ENCODE results near the gene AAMDC. TPM values are rescaled to one million over a fixed set of nuclear protein-coding genes. Genes with fewer than 3 reads are reported as not detected.

AAMDC gene
- total and polyA plus RNA-seq, 9 donors: 21.8 to 77.6 (median 40.6) TPM

DNA sequence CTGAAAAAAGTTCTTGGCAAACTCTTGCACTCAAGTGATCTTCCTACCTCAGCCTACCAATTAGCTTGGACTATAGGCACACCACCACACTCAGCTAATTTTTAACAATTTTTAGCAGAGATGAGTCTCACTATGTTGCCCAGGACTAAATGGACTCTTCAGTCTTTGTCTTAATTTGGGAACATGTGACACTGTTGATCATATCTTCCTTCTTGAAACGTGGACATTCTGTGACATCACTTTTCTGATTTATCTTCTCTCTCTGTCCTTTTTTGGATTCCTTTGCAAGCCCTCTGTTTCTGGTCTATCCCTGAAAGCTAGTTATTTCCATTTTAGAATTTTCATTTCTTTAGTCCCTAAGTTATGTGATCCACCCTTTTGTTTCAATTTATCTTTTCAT, 42.4 kb upstream of the AAMDC start:
- no peak for DNase-seq
- no peak overlapping the region for H3K27ac ChIP-seq
- 33 to 46% (median 39%) methylated on average over 1 of the region's 1 CpG for WGBS, 3 donors

DNA sequence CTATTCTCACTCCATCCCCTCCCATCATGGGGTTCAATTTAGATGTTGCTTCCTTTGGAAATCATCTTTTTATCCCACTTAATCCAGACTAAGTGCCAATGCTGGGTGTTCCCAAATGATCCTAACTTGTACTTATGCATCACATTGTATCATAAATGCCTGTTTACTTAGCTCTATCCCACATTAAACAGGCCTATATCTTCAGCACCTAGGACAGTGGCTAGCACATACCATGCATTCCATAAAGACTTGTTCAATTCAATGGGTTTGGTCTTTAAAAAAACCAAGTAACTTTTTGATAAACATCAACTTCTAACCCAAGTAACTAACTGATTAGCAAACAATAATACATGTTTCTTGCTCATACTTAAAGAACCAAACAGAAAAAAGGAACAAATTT, 41.0 kb upstream of the AAMDC start:
- intact Hi-C loops (cut with DNase I): no loop called here
- Histone ChIP-seq H3K27me3 (no peaks in the 10 kb centered on the region), H3K4me3 (no peak overlapping the region), H3K27ac (no peak overlapping the region), H3K4me1 (ENCODE audit: insufficient read depth) (peaks cover 6% of the 10 kb centered on the region), H3K9me3 (no peaks in the 10 kb centered on the region), H3K36me3 (no peaks in the 10 kb centered on the region)
- no peak for DNase-seq
- TF ChIP-seq EP300 (IDR thresholded peaks at IDR 0.05) (no peak), POLR2A (IDR thresholded peaks at IDR 0.05) (no peak)
- TF ChIP-seq, protein P1, sequence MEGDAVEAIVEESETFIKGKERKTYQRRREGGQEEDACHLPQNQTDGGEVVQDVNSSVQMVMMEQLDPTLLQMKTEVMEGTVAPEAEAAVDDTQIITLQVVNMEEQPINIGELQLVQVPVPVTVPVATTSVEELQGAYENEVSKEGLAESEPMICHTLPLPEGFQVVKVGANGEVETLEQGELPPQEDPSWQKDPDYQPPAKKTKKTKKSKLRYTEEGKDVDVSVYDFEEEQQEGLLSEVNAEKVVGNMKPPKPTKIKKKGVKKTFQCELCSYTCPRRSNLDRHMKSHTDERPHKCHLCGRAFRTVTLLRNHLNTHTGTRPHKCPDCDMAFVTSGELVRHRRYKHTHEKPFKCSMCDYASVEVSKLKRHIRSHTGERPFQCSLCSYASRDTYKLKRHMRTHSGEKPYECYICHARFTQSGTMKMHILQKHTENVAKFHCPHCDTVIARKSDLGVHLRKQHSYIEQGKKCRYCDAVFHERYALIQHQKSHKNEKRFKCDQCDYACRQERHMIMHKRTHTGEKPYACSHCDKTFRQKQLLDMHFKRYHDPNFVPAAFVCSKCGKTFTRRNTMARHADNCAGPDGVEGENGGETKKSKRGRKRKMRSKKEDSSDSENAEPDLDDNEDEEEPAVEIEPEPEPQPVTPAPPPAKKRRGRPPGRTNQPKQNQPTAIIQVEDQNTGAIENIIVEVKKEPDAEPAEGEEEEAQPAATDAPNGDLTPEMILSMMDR (IDR thresholded peaks at IDR 0.05): no peak

More for the DNA sequence above, 42.4 kb upstream of the AAMDC start:
- TF ChIP-seq EP300 (IDR thresholded peaks at IDR 0.05) (no peak), POLR2A (IDR thresholded peaks at IDR 0.05) (no peak)
- TF ChIP-seq, protein P1 (IDR thresholded peaks at IDR 0.05): no peak
- peaks cover 7% of the 10 kb centered on the region for H3K4me1 ChIP-seq (ENCODE audit: insufficient read depth)
- intact Hi-C loops (cut with DNase I): no loop called here
- H3K36me3 ChIP-seq: no peaks in the 10 kb centered on the region
- H3K27me3 ChIP-seq: no peaks in the 10 kb centered on the region
- no peak overlapping the region for H3K4me3 ChIP-seq
- H3K9me3 ChIP-seq: no peaks in the 10 kb centered on the region

DNA sequence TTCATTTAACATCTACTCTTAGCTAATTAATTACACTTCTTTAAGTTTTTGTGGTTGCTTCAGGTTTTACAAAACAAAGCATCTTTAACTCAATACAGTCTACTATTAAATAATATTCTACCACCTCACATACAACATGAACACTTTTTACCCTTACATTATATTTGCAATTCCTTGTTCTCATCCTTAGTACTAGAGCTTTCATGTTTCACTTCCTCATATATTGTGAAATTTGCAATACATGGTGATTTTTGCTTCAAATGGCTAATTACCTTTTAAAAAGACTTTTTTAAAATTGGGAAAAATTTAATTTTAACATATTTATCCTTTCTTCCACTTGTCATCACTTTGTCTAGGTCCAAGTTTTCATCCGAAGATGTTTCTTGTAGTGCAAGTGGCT, 37.9 kb upstream of the AAMDC start:
- Histone ChIP-seq H3K27ac (no peak overlapping the region), H3K9me3 (no peaks in the 10 kb centered on the region), H3K36me3 (no peaks in the 10 kb centered on the region), H3K4me3 (no peak overlapping the region), H3K4me1 (ENCODE audit: insufficient read depth) (peaks cover 2% of the 10 kb centered on the region), H3K27me3 (no peaks in the 10 kb centered on the region)
- 93 to 98% (median 96%) methylated on average over 1 of the region's 1 CpG for WGBS, 3 donors
- intact Hi-C loops (cut with DNase I): no loop called here
- no peak for DNase-seq
- TF ChIP-seq, protein P1 (IDR thresholded peaks at IDR 0.05): no peak
- TF ChIP-seq POLR2A (IDR thresholded peaks at IDR 0.05): no peak
- no peak for TF ChIP-seq EP300 (IDR thresholded peaks at IDR 0.05)

DNA sequence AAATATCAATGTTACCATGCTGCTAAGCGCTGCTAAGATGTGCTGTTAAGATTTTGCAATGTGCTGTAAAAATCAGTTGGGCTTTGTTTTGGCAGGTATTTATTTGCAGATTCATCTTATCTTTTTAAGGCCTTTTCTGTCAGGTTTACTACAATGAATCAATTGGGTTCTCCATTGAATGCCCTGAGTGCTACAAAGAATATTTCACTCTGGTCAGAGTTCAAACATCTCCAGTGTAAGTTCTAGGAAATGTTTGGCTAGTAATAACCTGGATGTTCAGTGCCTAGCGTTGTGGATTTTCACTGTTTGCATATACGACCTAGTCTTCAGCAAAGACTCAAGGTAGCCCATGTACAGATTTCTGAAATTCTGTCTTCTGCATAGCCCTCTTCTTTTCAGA, 36.4 kb upstream of the AAMDC start:
- TF ChIP-seq EP300 (IDR thresholded peaks at IDR 0.05) (no peak), POLR2A (IDR thresholded peaks at IDR 0.05) (no peak)
- TF ChIP-seq, protein P1 (IDR thresholded peaks at IDR 0.05): no peak
- Histone ChIP-seq H3K4me1 (ENCODE audit: insufficient read depth) (no peaks in the 10 kb centered on the region), H3K4me3 (no peak overlapping the region), H3K36me3 (no peaks in the 10 kb centered on the region), H3K27me3 (no peaks in the 10 kb centered on the region), H3K27ac (no peak overlapping the region), H3K9me3 (no peaks in the 10 kb centered on the region)
- intact Hi-C loops (cut with DNase I): no loop called here
- WGBS, 3 donors: 92 to 94% (median 93%) methylated on average over 3 of the region's 3 CpGs
- DNase-seq: no peak
